GM12891 (cell line): ENCODE measurements around the gene ZMAT1. TPM values are rescaled to one million over a fixed set of nuclear protein-coding genes. Genes with fewer than 3 reads are reported as not detected.
A peak's percentile ranks its signal among the peaks of the same experiment; 100 is the strongest.
"Not testable (repeated sequence)": the region's sequence is repeated elsewhere in the genome, so short reads cannot be mapped to it uniquely, and the experiment has no call there.

ENCODE experiments used
- DNase-seq: peaks from one replicate; pipeline ENCODE4 v3.0.0; 2011; ENCODE audit warnings: low spot score; ENCODE audit not compliant: insufficient read length
- FAIRE-seq: peaks from 2 replicates; lab custom pipeline; 2011; peaks lifted over from hg19 to GRCh38; lab: Jason Lieb, UNC
- PAX5 ChIP-seq: IDR thresholded peaks from 2 replicates; pipeline ENCODE4 v1.6.1; 2011; ENCODE audit warnings: low read length, moderate library complexity, mild to moderate bottlenecking; ENCODE audit not compliant: insufficient read depth, severe bottlenecking
- POLR2A ChIP-seq: IDR thresholded peaks from 2 replicates; pipeline ENCODE4 v1.6.1; 2011; ENCODE audit warnings: low read depth, low read length, control low read depth
- POLR2AphosphoS5 ChIP-seq: IDR thresholded peaks from 2 replicates; pipeline ENCODE4 v1.6.1; 2011; ENCODE audit warnings: low read depth, low read length, control low read depth
- POU2F2 ChIP-seq: IDR thresholded peaks from 2 replicates; pipeline ENCODE4 v1.6.1; 2011; ENCODE audit warnings: low read depth, mild to moderate bottlenecking, control low read depth, low read length, moderate library complexity
- SPI1 ChIP-seq: IDR thresholded peaks from 2 replicates; pipeline ENCODE4 v1.6.1; 2011; ENCODE audit warnings: low read depth, low read length, control low read depth
- TAF1 ChIP-seq: IDR thresholded peaks from 2 replicates; pipeline ENCODE4 v1.6.1; 2011; ENCODE audit warnings: low read depth, low read length, control low read depth
- polyA plus RNA-seq: library from polyadenylated mRNA; unstranded; fragments of >200 nt; gene quantifications from one replicate; pipeline ENCODE4 v1.2.1, GENCODE V29; 2012; ENCODE audit warnings: low read depth, missing spikeins, inconsistent platforms; ENCODE audit not compliant: missing spikeins

Gene ZMAT1
- 1.8 TPM for polyA plus RNA-seq

DNA sequence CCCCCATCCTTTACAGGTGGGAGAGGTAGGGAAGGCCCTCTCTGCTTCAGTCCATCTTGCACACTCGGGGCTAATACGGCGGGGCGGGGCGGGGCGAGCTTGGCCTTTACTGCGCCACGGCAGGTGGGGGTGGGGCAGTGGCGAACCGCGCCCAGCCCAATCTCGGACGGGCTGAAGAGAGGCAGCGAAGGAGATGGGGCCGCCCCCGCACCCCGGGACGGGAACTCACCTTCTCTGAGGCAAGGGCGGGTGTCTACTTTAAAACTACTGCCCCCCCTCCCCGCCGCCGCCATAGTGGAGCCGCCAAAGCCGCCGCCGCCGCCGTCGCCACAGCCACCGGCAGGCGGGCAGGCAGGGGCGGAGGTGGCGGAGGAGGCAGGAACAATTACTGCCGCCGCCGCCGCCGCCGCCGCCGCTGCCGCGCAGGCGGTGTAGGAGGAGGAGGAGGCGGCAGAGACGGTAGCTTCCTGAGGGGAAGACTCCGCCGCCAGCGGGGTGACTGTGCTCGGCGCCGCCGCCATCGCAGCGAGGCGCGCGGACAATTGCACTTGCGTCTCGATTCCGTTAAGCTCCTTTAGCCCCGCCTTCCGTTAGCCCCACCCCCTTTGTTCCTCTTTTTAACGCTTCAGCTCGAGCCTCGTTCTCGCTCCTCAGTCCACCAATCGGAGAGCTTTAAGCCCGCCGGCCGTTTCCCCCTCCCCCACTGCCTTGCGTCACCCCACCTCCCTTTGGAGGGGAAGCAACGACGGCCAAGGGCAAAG is at the start of gene ZMAT1:
Gene ZMAT1, minus strand, starts transcription at position 540 of the 761 bp plus-strand sequence. Its CDS starts 19 bp downstream, at position 521.
- peak; percentile 94 for FAIRE-seq
- TF ChIP-seq POLR2AphosphoS5 (peak; percentile 58), SPI1 (no peak)
- DNase-seq, result peak; percentile 36

DNA sequence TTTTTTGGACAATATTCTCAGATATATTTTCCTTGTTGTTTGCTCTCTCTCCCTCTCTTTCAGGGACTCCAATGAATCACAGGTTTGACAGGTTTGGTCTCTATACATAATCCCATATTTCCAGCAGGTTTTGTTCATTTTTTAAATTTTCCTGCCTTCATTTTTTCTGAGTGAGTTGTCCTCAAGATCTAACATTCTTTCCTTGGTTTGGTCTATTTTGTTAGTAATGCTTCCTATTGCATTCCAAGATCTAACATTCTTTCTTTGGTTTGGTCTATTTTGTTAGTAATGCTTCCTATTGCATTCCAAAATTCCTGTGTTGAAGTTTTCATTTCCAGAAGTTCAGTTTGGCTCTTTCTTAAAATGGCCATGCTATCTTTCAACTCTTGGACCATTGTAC is 45.3 kb upstream of the ZMAT1 start:
- no peak for FAIRE-seq
- no peak for TF ChIP-seq POLR2AphosphoS5
- TF ChIP-seq TAF1, result no peak
- TF ChIP-seq PAX5, result no peak
- TF ChIP-seq SPI1, result no peak
- no peak for TF ChIP-seq POLR2A

DNA sequence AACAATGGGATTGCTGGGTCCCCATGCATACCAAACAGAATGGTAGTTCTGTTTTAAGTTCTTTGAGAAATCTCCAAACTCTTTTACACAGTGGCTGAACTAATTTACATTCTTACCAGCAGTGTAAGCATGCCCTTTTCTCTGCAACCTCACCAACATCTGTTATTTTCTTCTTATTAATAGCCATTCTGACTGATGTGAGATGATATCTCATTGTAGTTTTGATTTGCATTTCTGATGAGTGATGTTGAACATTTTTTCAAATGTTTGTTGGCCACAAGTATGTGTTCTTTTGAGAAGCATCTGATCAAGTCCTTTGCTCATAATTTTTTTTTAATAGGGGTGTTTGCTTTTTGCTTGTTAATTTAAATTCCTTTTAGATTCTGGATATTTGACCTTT is 41.2 kb upstream of the ZMAT1 start:
- FAIRE-seq (no peak), DNase-seq (no peak)
- TF ChIP-seq TAF1 (no peak), POU2F2 (no peak), SPI1 (no peak), PAX5 (no peak), POLR2AphosphoS5 (no peak), POLR2A (no peak)

More for the DNA sequence above, 45.3 kb upstream of the ZMAT1 start:
- no peak for DNase-seq

DNA sequence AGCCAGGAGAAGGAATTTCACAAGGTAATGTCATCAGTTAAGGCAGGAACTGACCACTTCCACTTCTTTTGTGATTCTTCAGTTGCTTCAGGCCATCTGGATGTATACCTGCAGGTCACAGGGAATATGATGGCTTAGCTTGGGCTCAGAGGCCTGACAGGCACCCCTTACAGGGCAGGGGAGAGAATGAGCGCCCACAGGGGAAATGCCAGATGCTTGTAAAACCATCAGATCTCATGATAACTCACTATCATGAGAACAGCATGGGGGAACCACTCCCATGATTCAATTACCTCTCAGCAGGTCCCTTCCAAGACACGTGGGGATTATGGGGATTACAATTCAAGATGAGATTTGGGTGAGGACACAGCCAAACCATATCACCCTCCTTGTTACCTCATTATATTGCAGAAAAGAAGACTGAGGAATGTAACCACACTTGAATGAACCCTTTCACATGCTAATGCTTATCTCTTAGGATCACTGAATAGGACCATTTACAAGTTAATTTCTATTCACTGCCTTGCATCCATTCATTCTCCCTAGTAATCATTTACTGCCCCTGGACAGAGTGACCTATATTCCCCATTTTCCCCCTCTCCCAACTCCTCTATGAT is 33.2 kb upstream of the ZMAT1 start:
- FAIRE-seq, DNase-seq: not testable (repeated sequence)

DNA sequence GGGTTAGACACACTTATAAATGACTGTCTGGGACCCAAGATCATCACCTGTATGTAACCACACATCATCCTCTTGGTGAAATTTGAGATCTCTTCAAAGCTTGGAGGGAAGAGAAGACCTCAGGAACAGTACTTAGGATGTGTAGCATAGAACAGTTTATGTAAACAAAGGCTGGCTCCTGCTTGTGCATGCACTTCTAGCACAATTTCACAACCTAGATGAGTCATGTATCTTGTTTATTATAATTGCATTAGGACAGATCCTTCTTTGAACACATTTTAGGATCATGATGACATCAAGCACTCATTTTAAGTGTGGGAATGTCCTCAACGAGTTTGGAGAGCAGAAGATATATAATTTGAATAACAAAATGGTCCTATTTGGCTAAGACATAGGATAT is 26.3 kb upstream of the ZMAT1 start:
- no peak for DNase-seq
- no peak for FAIRE-seq
- no peak for TF ChIP-seq TAF1
- TF ChIP-seq POU2F2, result no peak
- no peak for TF ChIP-seq POLR2A
- no peak for TF ChIP-seq SPI1
- TF ChIP-seq POLR2AphosphoS5, result no peak
- no peak for TF ChIP-seq PAX5

DNA sequence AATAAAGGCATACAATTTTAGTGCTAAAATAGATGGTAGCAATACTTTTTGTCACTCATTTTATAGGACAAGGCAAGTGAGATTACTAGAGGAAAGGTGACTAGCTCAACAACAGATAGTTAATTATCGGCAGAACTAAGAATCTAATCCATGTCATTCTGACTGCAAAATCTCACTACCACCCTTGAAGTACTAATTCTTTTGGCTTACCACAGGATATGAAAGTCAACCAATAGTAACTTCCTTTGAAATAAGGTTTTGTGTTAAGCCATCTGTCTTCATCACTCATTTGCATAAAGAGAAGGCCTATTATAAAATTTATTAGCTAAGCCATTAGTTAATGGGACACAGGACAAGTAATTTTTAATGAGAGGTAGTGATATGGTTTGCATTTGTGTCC is 25.3 kb upstream of the ZMAT1 start:
- FAIRE-seq (no peak), DNase-seq (no peak)
- TF ChIP-seq POLR2AphosphoS5 (no peak), SPI1 (no peak), TAF1 (no peak), POLR2A (no peak), PAX5 (no peak), POU2F2 (no peak)

DNA sequence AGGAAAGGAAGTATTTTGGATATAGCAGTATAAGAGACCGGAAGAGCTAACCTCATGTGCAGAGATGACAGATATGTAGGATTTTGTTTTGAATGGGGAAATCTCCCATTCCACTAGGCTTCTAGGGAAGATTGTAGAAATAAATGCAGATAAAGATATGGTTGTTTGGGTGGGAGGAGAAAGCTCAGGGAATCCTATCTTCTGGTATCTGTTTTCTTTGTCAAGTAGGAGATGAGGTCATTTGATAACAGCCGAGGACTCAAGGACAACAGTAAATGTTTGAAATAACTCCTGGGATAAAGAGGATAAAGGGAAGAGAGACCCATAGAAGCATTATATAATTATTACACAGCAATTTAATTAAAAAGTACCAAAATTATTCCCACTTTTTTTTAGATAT is 24.7 kb upstream of the ZMAT1 start:
- FAIRE-seq, result no peak
- no peak for TF ChIP-seq POU2F2
- no peak for DNase-seq

DNA sequence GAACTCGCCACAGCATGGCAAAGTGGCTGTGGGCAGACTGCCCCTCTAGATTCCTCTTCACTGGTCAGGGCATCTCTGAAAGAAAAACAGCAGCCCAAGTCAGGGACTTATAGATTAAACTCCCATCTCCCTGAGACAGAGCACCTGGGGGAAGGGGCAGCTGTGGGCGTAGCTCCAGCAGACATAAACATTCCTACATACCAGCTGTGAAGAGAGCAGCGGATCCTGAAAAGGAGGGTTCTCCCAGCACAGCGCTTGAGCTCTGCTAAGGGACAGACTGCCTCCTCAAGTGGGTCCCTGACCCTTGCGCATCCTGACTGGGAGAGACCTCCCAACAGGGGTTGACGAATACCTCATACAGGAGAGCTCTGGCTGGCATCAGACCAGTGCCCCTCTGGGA is 18.8 kb upstream of the ZMAT1 start:
- FAIRE-seq (no peak), DNase-seq (no peak)
- TF ChIP-seq SPI1, result no peak
- TF ChIP-seq POLR2A, result no peak
- TF ChIP-seq POLR2AphosphoS5, result no peak
- no peak for TF ChIP-seq TAF1
- no peak for TF ChIP-seq POU2F2
- TF ChIP-seq PAX5, result no peak

DNA sequence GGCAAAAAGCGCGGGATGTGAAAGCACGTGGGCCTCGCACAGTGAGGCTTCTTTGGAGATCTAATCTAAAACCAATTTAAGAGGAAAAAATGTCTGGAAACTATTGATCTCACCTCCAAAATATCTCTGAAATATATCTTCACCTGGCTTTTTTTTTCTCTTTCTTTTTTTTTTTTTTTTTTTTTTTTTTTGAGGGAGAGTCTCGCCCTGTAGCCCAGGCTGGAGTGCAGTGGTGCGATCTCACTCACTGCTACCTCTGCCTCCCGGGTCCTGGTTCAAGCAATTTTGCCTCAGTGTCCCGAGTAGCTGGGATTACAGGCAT is 383 bp upstream of the ZMAT1 start:
- DNase-seq, result no peak
- TF ChIP-seq POLR2AphosphoS5, result no peak
- no peak for TF ChIP-seq TAF1
- no peak for TF ChIP-seq POLR2A
- no peak for TF ChIP-seq PAX5
- no peak for FAIRE-seq

DNA sequence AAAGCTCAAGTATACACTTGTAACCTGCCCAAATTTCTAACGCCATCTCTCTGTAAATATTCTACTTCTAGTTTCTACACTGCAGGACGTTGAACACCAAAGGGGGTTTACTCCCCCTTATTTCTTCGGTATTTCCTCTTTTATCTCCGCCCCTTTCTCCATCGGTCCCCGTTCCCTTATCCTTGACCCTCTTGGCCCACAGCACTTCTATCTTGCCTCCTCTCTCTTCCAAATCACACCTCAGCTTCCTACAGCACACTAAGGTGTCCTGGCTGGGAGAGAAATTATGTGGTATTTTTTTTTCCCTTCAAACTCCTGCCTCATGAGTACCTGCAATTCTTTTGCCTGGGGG is 715 bp downstream of the ZMAT1 start:
- no peak for TF ChIP-seq PAX5
- no peak for TF ChIP-seq POU2F2
- TF ChIP-seq POLR2AphosphoS5, result no peak
- no peak for TF ChIP-seq SPI1
- DNase-seq (peak; percentile 0), FAIRE-seq (peak; percentile 54)
